GM18502 (cell line): Measurements from ENCODE around the gene TXNDC17.
"Not testable (repeated sequence)": the region's sequence is repeated elsewhere in the genome, so short reads cannot be mapped to it uniquely, and the experiment has no call there.

ENCODE experiments used
- ATAC-seq: cut with Tn5 transposase; IDR thresholded peaks from one replicate; pipeline ENCODE4 v1.9.1; 2021; ENCODE audit warnings: mild to moderate bottlenecking; ENCODE audit not compliant: unreplicated experiment, poor library complexity

The TXNDC17 gene

DNA sequence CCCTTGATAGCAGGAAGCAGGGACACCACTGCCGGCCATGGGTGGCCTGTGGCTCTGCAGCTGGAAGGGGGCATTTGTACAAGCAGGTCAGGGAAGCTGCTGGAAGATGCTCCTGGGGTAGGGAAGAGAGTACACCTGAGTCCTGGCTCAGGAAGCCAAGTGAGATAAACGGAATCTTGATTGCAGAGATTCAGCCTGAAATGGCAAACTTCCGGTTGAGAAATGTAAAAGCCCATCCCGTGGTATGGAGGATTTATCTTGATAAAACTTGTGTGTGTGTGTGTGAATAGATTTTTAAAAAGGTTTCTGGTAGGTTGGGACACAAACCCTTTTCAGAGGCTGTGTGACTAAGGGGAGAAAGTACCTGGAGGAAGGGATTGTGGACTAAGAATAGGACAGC, 40.3 kb downstream of the TXNDC17 start:
- no peak for ATAC-seq

DNA sequence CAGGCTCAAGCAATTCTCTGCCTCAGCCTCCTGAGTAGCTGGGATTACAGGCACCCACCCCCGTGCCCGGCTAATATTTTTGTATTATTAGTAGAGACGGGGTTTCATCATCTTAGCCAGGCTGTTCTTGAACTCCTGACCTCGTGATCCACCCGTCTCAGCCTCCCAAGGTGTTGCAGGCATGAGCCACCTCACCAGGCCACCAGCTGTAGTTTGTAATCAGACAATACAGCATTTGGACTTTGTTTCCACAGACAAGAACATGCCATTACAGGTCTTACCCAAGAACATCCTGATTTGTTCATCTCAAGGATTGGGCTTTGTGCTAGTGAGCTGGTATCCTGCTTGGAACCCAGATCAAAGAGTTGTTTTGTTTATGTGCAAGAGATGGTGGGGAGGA, 40.8 kb downstream of the TXNDC17 start:
- no peak for ATAC-seq

DNA sequence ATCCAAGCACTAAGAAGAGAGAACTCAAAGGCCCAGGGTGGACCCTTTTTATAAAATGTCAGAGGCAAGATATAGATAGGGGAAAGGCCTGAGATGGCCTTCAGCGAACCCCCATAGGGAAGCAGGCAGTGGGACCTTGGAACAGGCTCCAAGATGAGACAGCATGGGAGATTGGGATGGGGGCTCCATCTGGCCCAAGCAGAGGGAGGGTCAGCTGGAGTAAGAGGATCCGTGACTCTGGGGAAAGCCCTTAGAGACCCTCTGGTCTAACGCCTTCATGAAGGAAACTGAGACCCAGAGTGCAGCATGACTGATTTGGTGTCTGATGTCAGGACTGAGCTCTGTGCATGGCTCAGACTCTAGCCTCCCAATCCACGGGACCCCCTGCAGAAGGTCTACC, 41.5 kb downstream of the TXNDC17 start:
- ATAC-seq = no peak

DNA sequence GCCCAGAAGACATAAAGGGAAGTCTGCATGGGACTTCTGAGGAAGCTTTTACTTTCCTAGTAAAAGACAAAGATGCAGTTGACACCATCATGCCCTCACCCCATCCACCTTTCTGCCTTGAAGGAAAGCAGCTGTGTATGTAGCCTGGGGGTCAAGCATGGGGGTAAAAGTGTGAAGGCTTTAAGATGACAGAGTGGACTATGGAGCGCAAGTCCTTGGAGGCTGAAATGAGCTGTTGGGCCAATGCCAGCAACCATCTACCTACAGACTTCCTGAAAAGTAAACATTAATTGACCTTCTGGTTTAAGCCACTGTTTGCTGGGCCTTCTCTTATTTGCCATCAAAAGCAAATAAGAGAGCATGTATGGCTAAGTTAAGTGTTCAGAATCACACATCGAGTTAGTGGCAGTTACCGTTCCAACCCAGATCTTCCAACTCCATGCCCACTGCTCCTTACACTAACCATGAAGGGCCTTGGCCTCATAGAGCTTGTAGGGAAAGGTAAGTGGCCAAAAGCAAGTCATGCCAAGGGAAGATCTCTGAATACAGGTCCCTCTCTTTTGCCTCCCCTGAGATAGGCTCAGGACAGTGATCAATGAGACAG, 42.3 kb downstream of the TXNDC17 start:
- ATAC-seq = no peak

DNA sequence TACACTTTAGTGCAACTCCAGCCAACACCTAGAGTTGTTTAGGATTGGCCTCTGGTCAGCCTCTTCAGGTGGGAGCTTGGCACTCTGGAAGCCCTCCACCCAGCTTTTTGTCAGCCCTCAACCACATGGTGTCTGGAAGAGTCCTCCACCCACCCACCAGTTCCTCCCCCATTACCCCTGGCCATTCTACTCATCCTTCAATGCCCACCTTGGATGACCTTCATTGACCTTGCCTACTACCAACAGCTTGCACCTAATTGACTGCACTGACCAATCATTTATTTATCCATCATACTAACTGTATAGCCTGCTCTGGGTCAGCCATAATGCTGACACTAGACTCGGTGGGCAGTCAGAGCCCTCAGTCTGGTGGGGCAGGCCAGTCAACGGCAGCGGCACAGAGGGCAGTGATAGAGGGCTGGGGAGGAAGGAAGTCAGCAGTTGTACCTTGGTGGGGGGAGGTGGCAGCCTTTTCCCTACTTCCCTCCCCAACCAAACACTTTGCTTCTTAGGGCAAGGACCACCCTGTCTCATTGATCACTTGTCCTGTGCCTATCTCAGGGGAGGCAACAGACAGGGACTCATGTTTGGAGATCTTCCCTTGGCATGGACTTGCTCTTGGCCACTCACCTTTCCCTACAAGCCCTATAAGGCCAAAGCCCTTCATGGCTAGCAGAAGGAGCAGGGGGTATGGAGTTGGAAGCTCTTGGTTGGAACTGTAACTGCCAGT, 43.0 kb downstream of the TXNDC17 start:
- ATAC-seq = no peak

DNA sequence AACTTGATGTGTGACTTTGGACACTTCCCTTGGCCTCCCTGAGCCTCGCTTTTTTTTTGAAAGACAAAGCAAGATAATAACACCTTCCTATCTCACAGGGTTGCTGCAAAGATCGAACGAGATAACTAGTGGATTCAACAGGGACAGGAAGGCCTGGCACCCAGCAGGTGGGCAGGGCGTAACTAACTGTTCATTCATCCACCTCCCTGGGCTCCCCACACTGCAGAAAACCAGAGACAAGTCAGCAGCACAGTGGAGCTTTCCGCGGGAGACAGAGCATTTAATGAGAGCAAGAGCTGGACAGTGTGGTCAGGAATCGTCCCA, 43.6 kb downstream of the TXNDC17 start:
- no peak for ATAC-seq

DNA sequence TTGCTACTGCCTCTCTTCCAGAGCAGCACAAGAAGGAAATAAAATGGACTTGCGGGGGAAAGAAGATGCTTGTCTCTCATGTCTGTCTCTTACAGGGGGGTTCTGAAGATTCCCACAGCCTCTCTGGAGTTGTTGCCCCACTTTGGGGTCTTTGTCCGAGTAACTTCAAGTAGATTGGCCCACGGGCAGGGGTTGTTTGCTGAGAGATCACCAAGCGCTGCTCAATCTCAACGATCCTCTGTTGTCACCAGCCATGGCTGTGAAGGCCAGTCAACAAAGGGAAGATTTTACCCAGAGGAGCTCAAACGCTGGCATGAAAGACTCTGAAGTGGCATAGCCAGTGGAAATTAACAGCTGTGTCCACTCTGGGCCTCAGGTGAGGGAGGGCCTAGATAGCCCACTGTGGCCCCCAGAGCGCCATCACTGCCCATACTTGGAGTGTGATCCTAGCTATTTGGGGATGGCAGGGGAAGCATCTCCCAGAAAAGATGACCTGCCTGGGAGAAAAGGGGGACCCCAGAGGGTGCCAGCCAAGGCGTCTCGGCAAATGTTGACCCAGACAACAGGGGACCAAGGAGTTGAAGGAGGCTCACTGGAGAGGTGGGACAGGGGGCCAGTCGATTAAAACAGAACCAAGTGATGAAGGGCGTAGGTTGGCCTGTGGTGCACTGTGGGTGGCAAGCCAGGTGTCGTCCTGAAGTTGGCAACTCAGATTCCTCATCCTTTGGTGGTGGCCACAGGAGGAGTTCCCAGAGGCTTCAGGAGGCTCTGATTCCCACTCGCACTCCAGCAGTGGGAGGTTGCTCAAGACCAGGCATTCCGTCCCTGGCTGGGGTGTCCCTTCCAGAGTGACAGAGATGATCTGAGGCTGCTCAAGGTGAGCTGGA, 44.3 kb downstream of the TXNDC17 start:
- ATAC-seq = no peak

DNA sequence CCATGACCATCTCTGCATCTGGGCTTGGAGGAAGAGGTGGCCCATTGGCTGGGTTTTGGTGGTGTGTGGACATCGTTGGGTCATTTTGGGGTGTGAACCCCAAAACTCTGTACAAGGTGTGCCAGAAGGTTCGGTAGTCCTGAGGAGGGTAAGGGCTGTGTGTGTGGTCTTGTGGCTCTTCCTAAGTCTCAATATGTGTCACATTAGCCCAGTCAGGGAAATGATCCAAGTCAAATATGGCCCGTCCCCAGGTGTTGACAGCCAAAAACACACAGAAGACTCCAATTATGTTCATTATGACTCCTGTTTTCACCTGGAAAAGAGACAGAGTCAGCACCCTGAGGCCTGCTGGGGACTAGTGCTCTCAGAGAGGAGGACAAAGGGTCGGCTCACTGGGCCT, 45.2 kb downstream of the TXNDC17 start:
- no peak for ATAC-seq

DNA sequence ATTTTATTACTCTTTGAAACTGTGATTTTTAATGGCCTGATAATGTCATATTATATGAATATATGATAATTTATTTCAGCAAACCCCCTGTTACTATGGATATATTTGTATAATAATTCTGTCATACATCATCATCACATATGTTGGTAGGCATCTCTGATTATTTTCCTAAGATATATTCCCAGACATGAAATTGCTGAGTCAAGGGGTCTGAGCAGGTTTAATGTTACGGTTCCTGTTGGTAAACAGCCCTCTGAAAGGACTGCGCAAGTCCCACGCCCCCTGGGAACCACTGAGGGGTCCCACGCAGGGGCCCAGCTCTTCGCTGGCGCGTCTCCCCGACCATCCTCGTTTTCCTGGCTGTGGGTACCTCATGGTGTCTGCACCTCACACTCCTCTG, 48.1 kb downstream of the TXNDC17 start:
- no peak for ATAC-seq

DNA sequence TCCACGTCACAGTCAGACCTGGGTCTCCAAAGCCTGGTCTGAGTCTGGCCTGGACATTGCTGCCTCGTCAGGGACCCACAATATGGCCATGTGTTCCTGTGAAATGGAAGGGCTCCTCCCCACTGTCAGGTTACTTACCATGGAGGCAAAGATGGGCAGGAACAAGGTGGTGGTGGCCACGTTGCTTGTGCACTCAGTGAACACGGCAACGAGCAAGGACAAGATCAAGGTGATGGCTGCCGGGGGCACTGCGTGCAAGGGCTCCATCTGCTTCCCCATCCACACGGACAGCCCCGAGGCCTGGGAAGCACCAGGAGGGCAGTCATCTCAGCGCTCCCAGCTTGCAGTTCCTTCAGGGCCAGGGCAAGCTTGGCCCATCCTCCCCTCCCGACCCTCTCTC, 49.8 kb downstream of the TXNDC17 start:
- no peak for ATAC-seq

DNA sequence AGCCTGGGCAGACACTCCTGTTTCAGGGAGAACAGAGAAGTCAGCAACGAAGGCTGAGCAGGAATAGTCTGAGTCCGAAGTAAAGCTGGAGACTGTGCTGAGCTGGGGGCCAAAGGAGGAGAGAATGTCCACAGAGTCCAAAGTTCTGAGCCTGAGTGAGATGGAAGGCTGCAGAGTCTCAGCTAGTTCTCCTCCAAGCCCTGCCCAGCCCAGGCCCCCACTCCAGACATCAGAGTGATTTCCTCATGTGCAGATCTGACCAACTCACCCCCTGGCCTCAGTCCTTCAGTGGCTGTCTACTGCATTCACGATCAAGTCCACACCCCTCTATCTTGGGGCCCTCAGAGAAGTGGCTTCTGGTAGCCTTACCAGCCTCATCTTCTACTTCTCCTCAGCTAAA, 50.7 kb downstream of the TXNDC17 start:
- no peak for ATAC-seq

DNA sequence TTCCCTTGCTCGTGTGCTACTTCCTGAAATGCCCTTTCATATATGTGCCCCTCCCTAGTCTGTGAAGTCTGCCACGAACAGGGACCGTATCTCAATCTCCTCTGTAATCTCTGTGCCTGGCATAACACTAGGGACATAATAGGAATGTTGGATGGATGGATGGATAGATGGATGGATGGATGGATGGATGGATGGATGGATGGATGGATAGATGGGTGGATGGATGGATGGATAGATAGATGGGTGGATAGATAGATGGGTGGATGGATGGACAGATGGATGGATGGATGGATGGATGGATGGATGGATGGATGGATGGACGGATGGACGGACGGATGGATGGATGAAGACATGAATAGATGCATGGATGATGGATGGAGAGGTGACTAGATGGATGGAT, 51.1 kb downstream of the TXNDC17 start:
- not testable (repeated sequence) for ATAC-seq
